ENCODE measurements around the gene FGF12.

Gene FGF12

GRCh38 chr3:192129586-192129985 is 597.8 kb downstream of the FGF12 start:
- Histone ChIP-seq H3K4me3 (ENCODE audit: insufficient read length, low read depth) (no peak overlapping the region), H3K27me3 (ENCODE audit: insufficient read depth, insufficient read length) (no peaks in the 10 kb centered on the region)
- no peak for DNase-seq (ENCODE audit: low read depth, low spot score)

DNA sequence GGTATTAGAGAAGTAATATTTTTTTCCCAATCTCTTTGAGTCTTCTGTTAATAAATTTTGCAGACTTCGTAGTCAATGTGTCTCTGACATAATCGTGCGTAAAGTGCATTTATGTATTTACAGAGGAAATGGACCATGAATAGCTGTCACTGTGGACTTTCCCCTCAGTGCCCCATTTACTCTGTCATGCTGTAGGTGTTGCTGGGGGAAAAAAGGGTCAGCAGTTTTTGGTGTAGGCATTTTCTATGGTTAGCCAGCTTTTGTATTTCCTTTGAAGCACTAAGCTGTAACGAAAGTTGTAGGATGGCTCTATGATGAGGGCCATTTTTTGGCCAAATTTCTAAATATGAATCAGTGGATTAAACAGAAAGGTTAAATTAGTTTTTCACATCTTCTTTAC is 598.4 kb downstream of the FGF12 start:
- TF ChIP-seq SUZ12 (IDR thresholded peaks at IDR 0.05; ENCODE audit: extremely low read depth, insufficient read depth, insufficient read length): no peak
- no peak for TF ChIP-seq YY1 (IDR thresholded peaks at IDR 0.05; ENCODE audit: insufficient read depth, insufficient read length)
- no peak for TF ChIP-seq ZNF274 (IDR thresholded peaks at IDR 0.05; ENCODE audit: low read depth, low read length)
- H3K9me3 ChIP-seq (ENCODE audit: insufficient read depth, low read length): no peaks in the 10 kb centered on the region
- no peak for DNase-seq (ENCODE audit: low read depth, low spot score)
- no peak overlapping the region for H3K9ac ChIP-seq (ENCODE audit: insufficient read length, low read depth)
- no peaks in the 10 kb centered on the region for H3K4me1 ChIP-seq (ENCODE audit: insufficient read depth, insufficient read length)
- no peaks in the 10 kb centered on the region for H3K36me3 ChIP-seq (ENCODE audit: insufficient read depth, insufficient read length, low read length)
- H3K27me3 ChIP-seq (ENCODE audit: insufficient read depth, insufficient read length): no peaks in the 10 kb centered on the region
- no peak overlapping the region for H3K4me3 ChIP-seq (ENCODE audit: insufficient read length, low read depth)

More at GRCh38 chr3:192129586-192129985, 597.8 kb downstream of the FGF12 start:
- TF ChIP-seq YY1 (IDR thresholded peaks at IDR 0.05; ENCODE audit: insufficient read depth, insufficient read length) (no peak), ZNF274 (IDR thresholded peaks at IDR 0.05; ENCODE audit: low read depth, low read length) (no peak), SUZ12 (IDR thresholded peaks at IDR 0.05; ENCODE audit: extremely low read depth, insufficient read depth, insufficient read length) (no peak)
- H3K4me1 ChIP-seq (ENCODE audit: insufficient read depth, insufficient read length): no peaks in the 10 kb centered on the region
- H3K9ac ChIP-seq (ENCODE audit: insufficient read length, low read depth): no peak overlapping the region
- H3K36me3 ChIP-seq (ENCODE audit: insufficient read depth, insufficient read length, low read length): no peaks in the 10 kb centered on the region
- no peaks in the 10 kb centered on the region for H3K9me3 ChIP-seq (ENCODE audit: insufficient read depth, low read length)

DNA sequence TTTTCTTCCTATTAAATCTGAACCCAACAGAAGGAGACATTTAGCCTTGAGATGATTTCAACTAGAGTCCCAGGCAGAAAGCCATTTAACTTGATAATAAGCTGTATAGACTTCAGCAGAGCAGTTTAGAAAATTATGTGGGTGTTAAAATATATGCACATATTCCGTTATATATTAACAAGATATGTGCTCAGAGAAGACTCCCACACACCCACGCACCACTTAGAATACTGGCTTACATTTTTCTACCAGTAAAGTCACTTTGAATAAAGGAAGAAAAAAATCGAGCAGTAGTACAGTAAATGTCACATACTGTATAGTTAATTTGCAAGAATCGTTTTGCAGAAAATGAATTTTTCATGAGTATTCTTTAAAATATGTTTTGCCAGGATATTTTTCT is 599.3 kb downstream of the FGF12 start:
- no peak overlapping the region for H3K9ac ChIP-seq (ENCODE audit: insufficient read length, low read depth)
- H3K4me3 ChIP-seq (ENCODE audit: insufficient read length, low read depth): no peak overlapping the region
- H3K27me3 ChIP-seq (ENCODE audit: insufficient read depth, insufficient read length): no peaks in the 10 kb centered on the region
- no peaks in the 10 kb centered on the region for H3K4me1 ChIP-seq (ENCODE audit: insufficient read depth, insufficient read length)
- H3K36me3 ChIP-seq (ENCODE audit: insufficient read depth, insufficient read length, low read length): no peaks in the 10 kb centered on the region
- TF ChIP-seq YY1 (IDR thresholded peaks at IDR 0.05; ENCODE audit: insufficient read depth, insufficient read length): no peak
- TF ChIP-seq SUZ12 (IDR thresholded peaks at IDR 0.05; ENCODE audit: extremely low read depth, insufficient read depth, insufficient read length): no peak
- no peak for TF ChIP-seq ZNF274 (IDR thresholded peaks at IDR 0.05; ENCODE audit: low read depth, low read length)
- no peaks in the 10 kb centered on the region for H3K9me3 ChIP-seq (ENCODE audit: insufficient read depth, low read length)
- DNase-seq (ENCODE audit: low read depth, low spot score): no peak

- H3K9ac ChIP-seq (ENCODE audit: insufficient read length, low read depth): no peak overlapping the region
- H3K9me3 ChIP-seq (ENCODE audit: insufficient read depth, low read length): no peaks in the 10 kb centered on the region
- no peak overlapping the region for H3K4me3 ChIP-seq (ENCODE audit: insufficient read length, low read depth)
- H3K4me1 ChIP-seq (ENCODE audit: insufficient read depth, insufficient read length): no peaks in the 10 kb centered on the region
- no peaks in the 10 kb centered on the region for H3K36me3 ChIP-seq (ENCODE audit: insufficient read depth, insufficient read length, low read length)
- no peak for TF ChIP-seq YY1 (IDR thresholded peaks at IDR 0.05; ENCODE audit: insufficient read depth, insufficient read length)
- no peak for TF ChIP-seq SUZ12 (IDR thresholded peaks at IDR 0.05; ENCODE audit: extremely low read depth, insufficient read depth, insufficient read length)
- no peak for TF ChIP-seq ZNF274 (IDR thresholded peaks at IDR 0.05; ENCODE audit: low read depth, low read length)
- no peaks in the 10 kb centered on the region for H3K27me3 ChIP-seq (ENCODE audit: insufficient read depth, insufficient read length)
- no peak for DNase-seq (ENCODE audit: low read depth, low spot score)
Measured at GRCh38 chr3:192122832-192123594, 604.3 kb downstream of the FGF12 start.

- no peaks in the 10 kb centered on the region for H3K9me3 ChIP-seq (ENCODE audit: insufficient read depth, low read length)
- no peaks in the 10 kb centered on the region for H3K4me1 ChIP-seq (ENCODE audit: insufficient read depth, insufficient read length)
- H3K27me3 ChIP-seq (ENCODE audit: insufficient read depth, insufficient read length): no peaks in the 10 kb centered on the region
- TF ChIP-seq ZNF274 (IDR thresholded peaks at IDR 0.05; ENCODE audit: low read depth, low read length) (no peak), YY1 (IDR thresholded peaks at IDR 0.05; ENCODE audit: insufficient read depth, insufficient read length) (no peak), SUZ12 (IDR thresholded peaks at IDR 0.05; ENCODE audit: extremely low read depth, insufficient read depth, insufficient read length) (no peak)
- no peak for DNase-seq (ENCODE audit: low read depth, low spot score)
- H3K4me3 ChIP-seq (ENCODE audit: insufficient read length, low read depth): no peak overlapping the region
- H3K36me3 ChIP-seq (ENCODE audit: insufficient read depth, insufficient read length, low read length): no peaks in the 10 kb centered on the region
- no peak overlapping the region for H3K9ac ChIP-seq (ENCODE audit: insufficient read length, low read depth)
Measured at GRCh38 chr3:192121923-192122322, 605.4 kb downstream of the FGF12 start.

DNA sequence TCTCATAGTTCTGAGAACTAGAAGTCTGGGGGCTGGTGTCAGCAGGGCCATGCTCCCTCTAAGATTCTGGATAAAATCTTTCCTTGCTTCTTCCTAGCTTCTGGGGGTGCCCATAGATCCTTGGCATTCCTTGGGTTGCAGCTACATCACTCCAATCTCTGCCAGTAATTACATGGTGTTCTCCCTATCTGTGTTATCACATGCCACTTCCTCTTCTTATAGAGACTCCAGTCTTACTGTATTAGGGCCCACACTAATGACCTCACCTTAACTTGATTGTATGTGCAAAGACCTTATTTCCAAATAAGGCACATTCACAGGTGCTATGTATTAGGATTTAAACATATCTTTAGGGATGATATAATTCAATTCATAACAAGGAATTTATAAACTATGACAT is 618.5 kb downstream of the FGF12 start:
- Histone ChIP-seq H3K36me3 (ENCODE audit: insufficient read depth, insufficient read length, low read length) (no peaks in the 10 kb centered on the region), H3K9me3 (ENCODE audit: insufficient read depth, low read length) (no peaks in the 10 kb centered on the region), H3K4me3 (ENCODE audit: insufficient read length, low read depth) (no peak overlapping the region), H3K4me1 (ENCODE audit: insufficient read depth, insufficient read length) (no peaks in the 10 kb centered on the region), H3K9ac (ENCODE audit: insufficient read length, low read depth) (no peak overlapping the region), H3K27me3 (ENCODE audit: insufficient read depth, insufficient read length) (no peaks in the 10 kb centered on the region)
- TF ChIP-seq ZNF274 (IDR thresholded peaks at IDR 0.05; ENCODE audit: low read depth, low read length) (no peak), YY1 (IDR thresholded peaks at IDR 0.05; ENCODE audit: insufficient read depth, insufficient read length) (no peak), SUZ12 (IDR thresholded peaks at IDR 0.05; ENCODE audit: extremely low read depth, insufficient read depth, insufficient read length) (no peak)
- DNase-seq (ENCODE audit: low read depth, low spot score): no peak

DNA sequence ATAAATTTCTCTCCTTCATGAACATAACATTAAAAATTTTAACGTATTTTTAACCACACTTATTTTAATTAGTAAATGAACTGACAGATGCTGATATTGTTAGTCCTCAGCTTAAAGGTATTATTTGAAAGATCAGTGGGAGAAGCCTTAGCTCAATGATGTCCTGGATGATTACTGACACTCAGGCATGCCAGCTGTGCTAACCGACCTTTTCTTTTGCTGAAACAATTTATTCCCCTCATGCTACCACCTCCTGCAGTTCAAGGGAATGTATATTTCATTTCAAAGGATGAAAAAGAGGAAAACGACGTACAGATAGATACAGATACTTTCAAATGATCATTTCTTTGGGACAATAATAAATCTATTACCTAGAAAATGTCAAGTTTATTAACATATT is 620.8 kb downstream of the FGF12 start:
- H3K4me1 ChIP-seq (ENCODE audit: insufficient read depth, insufficient read length): no peaks in the 10 kb centered on the region
- no peaks in the 10 kb centered on the region for H3K27me3 ChIP-seq (ENCODE audit: insufficient read depth, insufficient read length)
- no peak for TF ChIP-seq SUZ12 (IDR thresholded peaks at IDR 0.05; ENCODE audit: extremely low read depth, insufficient read depth, insufficient read length)
- TF ChIP-seq YY1 (IDR thresholded peaks at IDR 0.05; ENCODE audit: insufficient read depth, insufficient read length): no peak
- no peak for TF ChIP-seq ZNF274 (IDR thresholded peaks at IDR 0.05; ENCODE audit: low read depth, low read length)
- no peaks in the 10 kb centered on the region for H3K9me3 ChIP-seq (ENCODE audit: insufficient read depth, low read length)
- no peak overlapping the region for H3K9ac ChIP-seq (ENCODE audit: insufficient read length, low read depth)
- H3K4me3 ChIP-seq (ENCODE audit: insufficient read length, low read depth): no peak overlapping the region
- no peaks in the 10 kb centered on the region for H3K36me3 ChIP-seq (ENCODE audit: insufficient read depth, insufficient read length, low read length)
- DNase-seq (ENCODE audit: low read depth, low spot score): no peak
